NCI-H146 treated with DMSO at 0.1 percent for 48 hours (cell line): ENCODE measurements around the gene GRPEL1.
A peak's percentile ranks its signal among the peaks of the same experiment; 100 is the strongest.

Experiments used
- DNase-seq: peaks from one replicate; lab custom pipeline; 2025; ENCODE audit not compliant: unreplicated experiment; lab: John Stamatoyannopoulos, UW

GRPEL1 gene

DNA sequence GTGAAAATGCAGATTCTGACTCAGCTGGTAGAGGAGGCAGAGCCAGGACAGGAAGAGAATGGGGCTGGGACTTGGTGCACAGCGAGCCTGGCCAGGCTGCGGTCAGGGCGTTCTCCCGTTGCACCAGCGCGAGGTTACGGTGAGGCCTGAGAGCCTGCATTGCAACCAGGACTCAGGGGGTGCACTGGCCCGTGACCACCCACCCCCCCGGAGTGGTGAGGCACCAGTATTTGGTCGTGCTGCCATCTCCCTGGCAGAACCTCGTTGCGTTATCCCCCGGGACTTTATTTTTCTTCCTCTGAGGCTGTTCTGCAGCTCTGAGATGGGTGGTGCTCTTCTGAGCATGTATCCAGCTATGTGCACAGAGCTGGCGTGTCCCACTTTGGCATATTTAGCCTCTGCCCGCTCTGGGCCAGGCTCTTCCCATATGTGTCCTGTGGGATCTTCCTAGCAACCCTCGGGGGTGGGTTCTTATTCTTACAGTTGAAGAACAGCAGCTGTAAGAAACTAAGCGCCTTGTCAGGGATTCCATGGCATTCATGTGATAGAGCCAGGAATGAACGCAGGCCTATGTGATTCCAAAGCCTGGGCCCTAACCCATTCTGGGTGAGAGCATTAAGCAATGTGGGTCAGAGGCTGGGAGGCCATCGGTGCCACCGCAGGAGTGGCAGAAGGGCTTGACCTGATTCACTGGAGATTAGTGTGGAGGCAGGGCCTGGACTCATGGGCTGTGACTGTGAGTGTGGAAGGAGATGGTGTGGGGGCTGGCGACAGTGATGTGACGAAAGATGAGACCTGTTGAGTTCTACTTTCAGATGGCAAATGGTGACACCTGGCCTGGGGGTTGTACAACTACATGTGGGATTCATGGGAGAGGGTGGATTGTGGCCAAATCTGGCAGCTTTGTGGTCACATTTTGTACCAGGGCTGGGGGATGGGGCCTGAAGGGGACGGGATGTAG, 21.6 kb downstream of the GRPEL1 start:
- no peak for DNase-seq

DNA sequence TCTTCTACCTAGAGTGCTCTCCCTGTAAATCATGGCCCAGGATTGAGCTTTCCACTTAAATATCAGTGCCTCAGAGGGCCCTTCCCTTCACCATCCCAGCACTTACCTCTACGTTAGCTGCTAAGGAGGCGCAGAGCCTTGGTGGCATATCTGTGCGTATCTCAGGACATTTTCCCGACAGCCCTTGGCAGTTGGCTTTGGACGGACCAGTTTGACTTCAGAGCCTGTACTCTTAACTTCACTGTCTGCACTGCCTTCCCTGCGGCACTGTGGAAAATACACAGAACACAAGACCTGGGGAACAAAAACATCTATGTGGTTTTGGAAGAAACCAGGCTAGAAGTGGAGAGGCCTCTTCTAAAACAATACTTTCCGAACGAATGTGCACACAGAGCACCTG, 22.3 kb downstream of the GRPEL1 start:
- DNase-seq: no peak

DNA sequence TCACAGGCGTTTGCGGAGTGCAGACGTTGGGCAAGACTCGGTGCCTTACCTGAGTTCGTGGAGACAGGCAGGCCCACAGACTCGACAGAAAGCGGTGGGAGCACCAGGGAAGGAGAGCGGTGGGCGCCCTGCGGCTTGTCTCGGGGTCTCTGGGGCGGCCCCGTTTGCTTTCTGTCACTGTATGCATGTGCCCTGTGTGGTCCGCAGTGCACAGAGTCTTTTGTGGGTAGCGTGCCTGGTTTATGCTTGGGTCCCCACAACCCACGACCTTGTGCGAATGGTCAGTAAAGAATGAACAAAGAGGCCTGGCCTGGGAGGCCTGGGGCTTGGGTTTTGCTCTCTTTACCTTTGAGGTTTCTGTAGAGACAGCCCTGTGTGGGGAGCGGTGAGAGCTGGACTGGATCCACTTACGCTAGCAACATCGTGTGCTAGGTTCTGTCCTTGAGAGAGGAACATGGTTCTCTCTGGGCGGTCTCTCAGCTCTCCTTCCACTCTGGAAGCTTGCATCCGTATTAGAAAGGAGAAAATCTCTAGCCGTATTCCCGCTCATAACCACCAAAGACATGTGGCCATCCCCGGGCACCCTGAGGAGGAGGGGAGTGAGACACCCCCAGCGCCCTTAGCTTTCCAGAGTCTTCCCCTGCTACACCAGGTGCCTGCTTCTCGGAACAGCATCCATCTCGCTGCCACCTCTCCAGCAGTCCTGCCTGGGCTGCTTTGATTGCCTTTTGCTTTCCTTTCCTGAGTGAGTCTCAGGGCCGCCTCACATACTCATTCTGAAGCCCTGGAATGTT, 23.5 kb downstream of the GRPEL1 start:
- DNase-seq: no peak

DNA sequence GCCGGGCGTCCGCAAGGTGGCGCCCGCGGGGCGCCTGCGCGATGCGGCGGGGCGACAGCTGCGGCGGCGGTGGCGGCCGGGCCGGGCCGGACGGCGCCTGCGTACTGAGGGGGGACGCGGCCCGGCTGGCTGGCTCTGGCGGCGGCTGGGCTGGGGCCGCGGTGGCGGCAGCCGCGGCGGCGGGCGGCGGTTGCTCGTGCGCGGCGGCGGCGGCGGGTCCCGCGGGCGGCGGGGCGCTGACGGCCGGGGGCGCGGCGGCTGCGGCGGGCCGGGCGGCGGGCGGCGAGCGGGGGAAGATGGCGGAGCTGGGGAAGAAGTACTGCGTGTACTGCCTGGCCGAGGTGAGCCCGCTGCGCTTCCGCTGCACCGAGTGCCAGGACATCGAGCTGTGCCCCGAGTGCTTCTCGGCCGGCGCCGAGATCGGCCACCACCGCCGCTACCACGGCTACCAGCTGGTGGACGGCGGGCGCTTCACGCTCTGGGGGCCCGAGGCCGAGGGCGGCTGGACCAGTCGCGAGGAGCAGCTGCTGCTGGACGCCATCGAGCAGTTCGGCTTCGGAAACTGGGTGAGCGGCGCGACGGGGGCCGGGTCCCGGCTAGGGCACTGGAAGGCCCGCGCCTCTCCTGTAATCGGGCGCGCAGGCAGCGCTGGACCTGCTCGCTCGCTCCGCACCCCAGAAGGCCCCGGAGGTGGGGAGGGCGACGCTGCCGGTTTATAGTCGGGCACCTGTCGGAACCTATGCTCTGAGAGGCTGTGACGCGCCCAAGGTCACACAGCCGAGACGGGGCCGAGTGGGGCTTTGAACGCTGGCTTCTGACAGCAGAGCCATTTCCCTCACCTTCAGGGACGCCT, 24.4 kb downstream of the GRPEL1 start, which contains the start of gene TADA2B:
Gene TADA2B, plus strand, starts transcription at position 89 of the 853 bp plus-strand sequence. Its CDS starts 208 bp downstream, at position 297.
- DNase-seq: no peak

DNA sequence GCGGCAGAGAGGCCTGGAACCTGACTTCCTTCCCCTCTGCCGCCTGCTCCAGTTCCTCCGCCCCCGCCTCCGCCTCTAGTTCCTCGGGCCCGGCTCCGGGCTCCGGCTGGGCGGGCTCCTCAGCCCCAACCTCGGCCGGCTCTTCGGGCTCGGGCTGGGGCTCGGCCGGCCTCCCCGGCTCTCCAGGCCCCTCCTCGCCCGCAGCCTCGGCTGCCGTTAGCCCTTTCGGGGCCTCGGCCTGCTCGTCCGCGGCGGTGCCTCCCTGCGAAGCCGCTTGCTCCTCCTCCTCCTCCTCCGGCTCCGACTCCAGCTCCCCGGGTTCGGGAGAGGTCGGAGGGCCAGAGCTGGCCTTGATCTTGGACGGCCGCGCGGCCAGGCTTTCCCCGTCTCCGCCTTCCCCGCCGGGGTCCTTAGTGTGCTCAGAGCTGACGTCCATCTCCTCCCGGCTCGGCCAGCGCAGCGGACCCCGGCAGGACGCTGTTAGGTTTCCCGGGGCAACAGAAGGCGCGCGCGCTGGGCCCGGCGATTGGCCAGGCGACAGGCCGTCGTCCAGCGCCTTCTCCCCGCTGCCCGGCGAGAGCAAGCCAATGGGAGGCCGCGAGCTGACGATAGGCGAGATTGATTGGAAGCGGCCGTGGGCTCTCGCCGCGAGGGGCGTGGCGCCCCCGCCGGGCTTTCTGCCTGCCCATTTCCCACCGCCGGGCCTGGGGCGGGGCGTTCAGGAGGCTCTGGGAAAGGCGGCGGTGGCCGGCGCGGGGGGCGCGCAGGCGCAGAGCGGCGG, 25.2 kb downstream of the GRPEL1 start:
- peak; percentile 95 for DNase-seq

DNA sequence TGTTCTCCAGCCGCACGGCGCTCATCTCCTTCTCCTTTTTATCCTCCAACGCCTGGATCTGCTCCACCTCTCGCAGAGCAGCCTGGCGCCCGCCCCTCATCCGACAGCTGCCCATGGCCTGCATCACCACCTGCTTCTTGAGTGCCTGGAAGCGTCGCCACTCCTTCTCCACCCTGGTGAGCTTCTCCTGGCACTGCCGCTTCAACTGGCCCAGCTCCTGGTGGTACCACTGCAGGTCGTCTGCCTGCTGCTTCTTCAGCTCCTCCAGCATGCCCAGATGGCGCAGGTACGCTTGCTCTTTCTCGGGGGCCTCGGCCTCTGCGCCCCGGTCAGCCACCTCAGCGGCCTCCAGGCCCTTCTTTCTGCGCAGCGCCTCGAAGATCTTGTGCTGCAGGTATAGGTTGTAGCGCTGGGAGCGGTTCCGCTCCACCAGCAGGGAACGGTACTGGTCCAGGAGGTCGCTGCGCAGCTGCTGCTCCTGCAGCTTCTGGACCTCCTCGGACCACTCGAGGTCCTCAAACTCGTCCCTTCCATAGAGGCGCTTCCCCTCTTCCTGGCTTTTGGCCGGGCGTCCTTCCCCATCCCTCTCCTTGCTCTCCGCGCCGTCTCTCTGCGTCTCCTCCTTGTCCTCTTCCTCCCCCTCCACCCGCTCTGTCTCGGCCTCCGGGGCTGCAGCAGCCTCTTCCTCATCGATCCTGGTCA, 25.9 kb downstream of the GRPEL1 start:
- DNase-seq: peak; percentile 34

DNA sequence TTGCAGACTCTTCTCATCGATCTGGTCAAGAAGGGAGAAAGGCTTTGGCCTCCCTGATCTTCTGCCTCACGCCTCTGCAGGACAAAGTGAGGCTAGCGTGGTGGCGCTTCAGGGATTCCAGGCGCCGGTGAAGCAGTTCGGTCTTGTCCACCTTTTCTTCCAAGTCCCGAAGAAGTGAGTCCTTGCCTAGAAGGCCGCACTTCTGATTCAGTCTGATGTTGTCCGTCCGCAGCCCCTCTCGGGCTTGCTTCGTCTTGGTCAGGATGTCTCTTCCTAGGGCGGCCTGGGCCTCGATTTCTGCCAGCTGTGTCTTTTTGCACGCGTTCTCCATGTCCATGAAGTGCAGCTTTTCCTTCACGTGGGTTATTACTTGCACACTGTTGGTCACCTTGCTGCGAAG, 26.6 kb downstream of the GRPEL1 start:
- DNase-seq: no peak

DNA sequence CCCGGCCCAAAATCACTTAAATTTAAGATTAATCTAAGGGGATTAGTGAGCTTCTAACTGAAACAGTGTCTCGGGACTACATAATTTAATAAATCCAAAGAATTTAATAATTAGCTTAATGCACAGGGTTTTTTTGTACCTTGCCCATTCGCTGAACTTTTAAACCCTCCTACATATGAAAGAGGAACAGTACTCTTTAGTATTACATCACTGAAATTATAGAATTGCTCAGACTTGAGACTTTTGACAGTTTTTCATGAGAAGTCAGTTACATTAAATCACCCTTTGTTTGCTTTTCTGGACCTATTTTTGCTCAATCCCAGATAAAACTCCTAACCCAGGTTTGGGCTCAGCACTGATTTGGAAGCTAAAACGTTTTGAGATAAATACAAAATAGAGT, 27.1 kb downstream of the GRPEL1 start:
- DNase-seq: no peak

DNA sequence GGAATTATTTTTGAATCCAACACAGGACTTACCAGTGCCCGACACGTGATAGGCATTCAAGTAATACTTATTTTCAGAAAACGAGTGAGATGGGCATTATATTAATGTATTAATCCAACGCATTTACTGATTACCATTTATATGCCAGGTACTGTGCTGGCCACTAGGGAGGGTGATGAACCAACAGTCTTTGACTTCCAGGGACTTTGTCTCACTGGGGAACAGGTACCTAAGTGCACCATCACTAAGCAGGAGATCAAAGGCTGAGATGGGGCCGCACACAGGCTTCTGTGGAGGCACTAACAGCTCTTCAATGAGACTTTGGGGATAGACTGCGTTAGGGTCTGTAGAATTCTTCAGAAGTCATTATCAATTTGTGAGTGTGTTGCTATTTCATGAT, 30.4 kb downstream of the GRPEL1 start:
- DNase-seq: no peak

DNA sequence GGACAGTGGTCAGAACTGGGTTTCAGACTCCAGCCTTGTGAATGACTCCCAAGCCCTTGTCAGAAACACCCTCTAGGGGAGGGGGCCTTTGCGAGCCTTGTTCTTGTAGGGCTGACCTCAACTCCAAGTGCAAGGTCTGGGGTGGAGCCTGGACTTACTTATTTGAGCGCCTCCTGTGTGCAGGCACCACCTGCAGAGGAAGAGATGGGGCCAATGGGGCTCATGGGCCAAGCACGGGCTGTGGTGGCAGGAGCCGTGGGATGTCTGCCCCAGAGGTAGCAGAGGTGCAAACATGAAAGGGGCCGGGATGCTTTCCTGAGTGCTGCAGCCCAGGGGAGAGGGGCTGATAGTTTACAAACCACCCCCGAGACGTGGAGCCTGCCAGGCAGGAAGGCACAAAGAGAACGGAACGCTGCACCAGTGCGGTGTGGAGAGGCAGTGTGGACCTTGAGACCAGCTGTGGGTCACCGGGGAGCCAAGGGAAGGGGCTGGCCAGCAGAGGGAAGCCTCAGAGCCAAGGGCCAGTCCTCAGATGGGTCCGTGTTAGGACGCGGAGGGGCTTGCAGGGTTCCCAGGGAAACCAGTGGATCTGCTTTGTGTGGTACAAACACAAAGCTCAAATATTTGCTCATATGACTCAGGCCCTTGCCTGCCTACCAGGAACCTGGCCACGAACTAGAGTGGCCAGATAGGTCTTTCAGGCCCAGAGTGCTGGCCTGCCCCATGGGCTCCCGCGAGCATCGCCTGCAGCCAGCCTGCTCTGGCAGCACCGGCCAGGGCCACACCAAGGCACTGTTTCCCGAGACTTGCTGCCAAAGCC, 33.4 kb downstream of the GRPEL1 start:
- peak; percentile 5 for DNase-seq

DNA sequence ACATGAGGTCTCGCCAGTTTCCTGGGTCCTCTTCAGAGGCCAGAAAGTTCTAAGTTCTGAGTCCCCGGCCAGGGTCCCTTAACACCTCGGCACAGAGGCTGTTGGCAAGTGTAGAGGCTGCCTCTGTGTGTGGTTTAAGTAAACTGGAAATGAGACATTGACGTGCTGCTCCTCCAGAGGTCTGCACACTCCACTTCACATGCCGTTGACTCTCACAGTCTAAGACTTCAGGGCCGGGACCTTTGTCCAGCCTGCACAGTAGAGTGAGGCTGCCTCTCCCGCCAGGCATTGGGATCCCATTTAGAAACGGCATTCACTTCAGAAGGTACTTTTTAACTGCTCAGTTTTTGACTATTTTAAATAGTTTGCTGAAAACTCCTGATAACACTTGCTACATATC, 35.3 kb downstream of the GRPEL1 start:
- no peak for DNase-seq

DNA sequence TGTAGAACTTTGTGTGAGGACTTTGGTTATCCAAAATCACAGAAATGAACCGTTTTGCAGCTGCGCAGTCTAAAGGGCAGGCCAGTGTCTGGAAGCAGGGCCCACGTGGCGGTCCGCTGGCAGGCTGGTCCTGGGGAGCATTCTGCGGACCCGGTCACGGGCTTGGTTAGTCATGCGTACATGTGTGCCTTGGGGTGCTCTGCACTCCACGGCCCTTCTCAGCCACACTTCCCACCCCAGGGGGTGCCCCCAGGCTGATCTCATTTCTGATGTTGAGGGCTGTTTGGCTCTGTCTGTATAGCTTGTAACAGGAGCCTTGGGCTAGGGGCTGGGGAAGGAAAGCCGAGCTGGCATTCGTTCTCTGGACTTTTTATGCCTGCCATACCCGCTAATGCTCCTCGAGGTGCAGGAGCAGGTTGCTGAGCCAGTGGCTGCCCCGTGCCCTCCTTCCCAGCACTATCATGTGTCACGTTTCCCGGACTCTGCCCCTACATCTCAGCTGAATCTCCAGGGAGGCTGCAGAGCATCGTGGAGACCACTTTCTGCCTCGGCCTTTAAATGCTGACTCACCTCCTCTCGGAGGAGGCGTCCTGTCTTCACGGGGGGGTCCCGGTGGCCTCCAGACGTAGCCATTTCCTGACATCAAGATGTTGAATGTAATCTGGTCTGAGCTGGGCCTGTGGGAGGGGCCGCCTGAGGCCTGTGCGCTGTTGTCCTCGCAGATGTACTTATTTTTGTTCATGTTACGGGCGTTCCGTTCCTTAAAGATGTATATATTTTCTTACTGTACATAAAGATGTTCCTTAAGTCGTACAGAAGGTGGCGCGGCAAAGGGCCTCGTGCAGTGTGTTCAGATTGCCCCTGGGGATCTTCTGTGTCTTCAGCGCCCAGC, 36.1 kb downstream of the GRPEL1 start:
- no peak for DNase-seq

DNA sequence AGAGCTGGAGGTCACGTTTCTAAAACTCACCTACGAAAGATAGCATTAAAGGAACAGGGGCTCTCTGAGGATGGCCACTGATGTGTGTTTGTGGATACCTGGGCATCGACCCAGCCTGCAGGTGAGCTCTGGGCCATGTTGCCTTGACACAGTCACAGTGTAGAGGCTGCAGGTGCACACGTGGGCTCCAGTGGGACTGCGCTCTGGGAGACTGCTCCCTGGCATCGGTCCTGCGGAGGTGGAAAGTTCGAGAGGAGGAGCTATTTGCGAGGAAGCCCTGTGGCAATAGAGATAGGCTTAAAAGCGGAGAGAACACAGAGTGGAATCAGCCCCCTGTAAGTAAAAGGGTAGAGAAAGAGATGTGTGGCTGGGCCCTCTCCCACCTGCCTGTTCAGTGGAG, 37.0 kb downstream of the GRPEL1 start:
- no peak for DNase-seq

DNA sequence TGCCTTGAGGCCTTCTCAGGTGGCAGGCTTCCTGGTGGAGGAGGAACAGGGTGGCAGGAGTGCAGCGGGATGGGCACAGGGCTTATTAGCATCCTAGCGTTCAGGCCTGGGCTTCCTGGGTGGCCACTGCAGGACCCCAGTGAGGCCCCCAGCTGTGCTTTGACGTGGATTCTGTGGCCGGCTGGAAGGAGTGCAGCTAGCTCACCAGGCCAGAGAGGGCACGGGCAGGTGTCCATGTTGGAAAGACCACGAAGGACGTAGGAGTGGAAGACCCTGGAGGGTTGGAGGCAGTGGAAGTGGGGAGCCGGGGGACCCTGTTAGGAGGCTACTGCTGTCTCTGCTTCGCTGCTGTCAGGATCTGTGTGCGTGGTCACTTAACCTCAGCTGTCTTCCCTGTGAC, 37.9 kb downstream of the GRPEL1 start:
- DNase-seq: no peak

DNA sequence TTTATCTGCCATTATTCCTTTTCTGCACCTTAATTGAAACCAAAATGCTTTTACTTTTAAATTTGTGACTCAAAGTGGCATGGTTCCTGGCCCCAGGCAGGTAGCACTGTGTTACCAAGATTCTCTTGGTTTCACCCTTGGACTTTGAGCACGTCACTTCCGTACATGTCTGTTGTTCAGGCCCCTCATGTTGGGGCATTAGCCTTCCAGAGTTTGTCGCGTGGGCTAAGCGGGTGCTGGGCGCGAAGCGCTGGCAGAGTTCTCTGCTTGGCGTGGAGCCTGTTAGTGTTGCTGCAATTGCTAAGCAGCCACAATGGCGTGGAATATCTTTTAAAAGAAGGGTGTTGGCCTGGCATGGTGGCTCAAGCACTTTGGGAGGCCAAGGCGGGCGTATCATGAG, 38.7 kb downstream of the GRPEL1 start:
- no peak for DNase-seq

DNA sequence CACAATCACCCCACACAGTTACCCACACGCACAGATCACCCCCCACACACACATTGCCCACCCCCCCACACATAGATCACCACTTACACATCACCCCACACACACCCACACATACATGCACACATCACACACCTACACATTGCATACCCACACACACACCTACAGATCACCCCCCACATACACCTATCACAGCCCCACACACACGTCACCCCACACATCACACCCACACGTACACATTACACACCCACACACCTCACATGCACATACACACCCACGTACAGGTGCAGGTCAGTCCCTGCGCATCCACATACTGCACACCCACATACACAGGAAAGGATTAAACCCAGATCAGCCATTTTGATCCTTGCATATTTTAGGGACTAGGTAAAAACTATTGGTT, 40.0 kb downstream of the GRPEL1 start:
- DNase-seq: no peak

DNA sequence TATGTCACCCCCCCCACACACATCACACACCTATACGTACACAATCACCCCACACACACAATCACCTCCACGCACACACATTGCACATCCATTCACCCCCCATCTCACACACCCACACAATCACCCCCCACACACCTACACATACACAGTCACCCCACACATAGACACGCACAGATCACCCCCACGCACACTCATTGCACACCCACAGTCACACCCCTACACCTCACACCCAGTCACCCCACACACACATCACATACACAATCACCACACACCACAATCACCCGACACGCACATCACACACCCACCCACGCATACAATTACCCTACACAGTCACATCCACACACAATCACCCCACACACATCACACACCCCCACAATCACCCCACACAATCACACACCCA, 40.6 kb downstream of the GRPEL1 start:
- no peak for DNase-seq

DNA sequence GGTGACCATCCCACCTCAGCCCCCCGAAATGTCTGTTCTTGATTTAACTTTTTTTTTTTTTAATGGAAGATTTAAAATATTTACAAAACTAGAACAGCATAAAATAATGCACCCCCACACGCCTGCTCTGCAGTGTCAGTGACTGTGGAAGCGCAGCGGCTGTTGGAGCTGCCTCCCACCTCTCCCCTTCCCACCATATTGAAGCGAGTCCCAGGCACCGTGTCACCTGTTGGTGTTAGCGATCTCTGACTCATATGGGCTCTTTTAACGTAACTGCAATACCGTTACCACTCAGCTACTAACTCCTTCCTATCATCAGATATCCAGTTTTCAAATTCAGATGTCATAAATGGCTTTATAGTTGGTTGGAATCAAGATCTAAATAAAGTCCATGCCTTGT, 41.8 kb downstream of the GRPEL1 start:
- DNase-seq: no peak
